Sigmoid colon (tissue), 7 donors: ENCODE measurements around the gene TIA1. TPM values are rescaled to one million over a fixed set of nuclear protein-coding genes. Genes with fewer than 3 reads are reported as not detected.

Experiments
- DNase-seq: peaks from one replicate; pipeline ENCODE4 v3.0.0-alpha.2; 2019
- H3K27ac ChIP-seq, 4 donors: fragments of 200-600 bp; sonication (generic); one replicate each; pipeline ENCODE4 v1.5.1; 2016 to 2019; ENCODE audit warnings: mild to moderate bottlenecking in 1 of 4
- H3K27me3 ChIP-seq, 3 donors: fragments of 200-600 bp; sonication (generic); one replicate each; pipeline ENCODE4 v1.5.1; 2019; ENCODE audit warnings: mild to moderate bottlenecking in 1 of 3
- H3K36me3 ChIP-seq, 4 donors: fragments of 200-600 bp; sonication (generic); one replicate each; pipeline ENCODE4 v1.5.1; 2016 to 2019
- H3K4me1 ChIP-seq, 4 donors: fragments of 200-600 bp; sonication (generic); one replicate each; pipeline ENCODE4 v1.5.1; 2017 to 2019
- H3K4me3 ChIP-seq, 4 donors: fragments of 200-600 bp; sonication (generic); one replicate each; pipeline ENCODE4 v1.5.1; 2017 to 2019; ENCODE audit warnings: mild to moderate bottlenecking in 2 of 4, moderate library complexity in 1 of 4
- H3K9me3 ChIP-seq, 4 donors: fragments of 200-600 bp in 3 of 4; sonication (generic) in 3 of 4; one replicate each; pipeline versions ENCODE4 v1.5.1 to v1.6.1; 2013 to 2019
- EP300 ChIP-seq, 4 donors: sonication (generic); formaldehyde crosslinking; IDR thresholded peaks; one replicate each; pipeline ENCODE4 v1.6.1; 2017; ENCODE audit warnings: antibody characterized with exemption in 4 of 4
- POLR2A ChIP-seq, 2 donors: fragments of 450-650 bp; IDR thresholded peaks; one replicate each; pipeline ENCODE4 v1.6.1; 2016; ENCODE audit warnings: antibody characterized with exemption in 2 of 2, mild to moderate bottlenecking in 2 of 2, moderate library complexity in 2 of 2
- POLR2AphosphoS5 ChIP-seq, 4 donors: sonication (generic); formaldehyde crosslinking; IDR thresholded peaks; one replicate each; pipeline ENCODE4 v1.6.1; 2017; ENCODE audit warnings: antibody characterized with exemption in 4 of 4
- WGBS, 2 donors: extraction: QIAGEN DNeasy Blood & Tissue Kit; methylation state at CpG; one replicate each; pipeline ENCODE4 v1.1.7; 2013; 5-methylcytosine and 5-hydroxymethylcytosine counted together
- intact Hi-C: fragments of 100-400 bp; cut with DNase I; formaldehyde crosslinking; loops from one replicate; pipeline ENCODE4 v1.15.1; 2023
- polyA plus RNA-seq, 3 donors: library from polyadenylated mRNA; stranded (reverse); fragments of 200-250 nt; gene quantifications; one replicate each; pipeline ENCODE4 v1.2.3, GENCODE V29; 2013
- total RNA-seq, 4 donors: library from RNA; depleted of rRNA; stranded (reverse); fragments of >200 nt; gene quantifications; one replicate each; pipeline ENCODE4 v1.1.0, GENCODE V29; 2016
- TF ChIP-seq, protein P1 (sequence below), 4 experiments: fragments of 450-650 bp in 3 of 4; fragments of 200-600 bp in 1 of 4; IDR thresholded peaks; one replicate each; pipeline ENCODE4 v1.5.1; 2016 to 2019; ENCODE audit warnings: antibody characterized with exemption in 4 of 4, mild to moderate bottlenecking in 3 of 4, moderate library complexity in 2 of 4
- donor health status: healthy with polysubstance abuse.
- donor health status: Bipolar disorder and iron deficiency.
- donor health status: healthy.

Gene TIA1
- total and polyA plus RNA-seq, 7 donors: 9.7 to 132 (median 94.8) TPM

DNA sequence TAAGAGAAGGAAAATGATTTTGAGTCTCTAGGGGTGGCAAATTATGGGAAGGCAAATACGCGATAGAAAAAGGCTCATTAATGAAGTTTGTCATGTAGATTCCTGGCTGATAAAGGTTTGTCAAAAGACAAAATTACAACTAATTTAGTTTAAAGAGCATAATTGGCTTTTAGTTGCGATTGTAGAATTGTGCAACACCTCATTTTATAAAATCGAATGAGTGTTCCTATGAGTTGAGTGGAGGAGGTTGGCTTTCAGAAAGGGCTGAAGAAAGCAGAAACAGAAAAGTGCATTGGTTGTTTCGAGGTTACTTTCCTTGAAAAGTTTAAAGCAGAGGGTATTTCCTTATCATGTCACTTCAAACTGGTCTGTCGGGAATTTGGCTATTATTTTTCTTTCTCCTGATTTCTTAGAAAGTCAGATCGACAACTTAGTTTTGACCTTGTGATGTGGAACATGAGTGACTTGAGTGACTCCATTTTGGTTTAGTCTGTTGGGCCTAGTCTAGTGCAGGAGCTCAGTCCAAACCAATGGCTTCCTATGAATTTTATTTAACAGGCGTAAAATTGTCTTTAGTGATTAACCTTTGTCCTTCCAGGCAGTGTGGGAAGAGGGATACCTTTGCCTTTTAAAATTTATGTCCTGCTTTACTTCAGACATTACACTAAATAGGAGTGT, 7.3 kb upstream of the TIA1 start:
- H3K36me3 ChIP-seq: peaks cover 0 to 6% (median 0%) of the 10 kb centered on the region in 4 donors
- H3K4me3 ChIP-seq: no peak overlapping the region
- TF ChIP-seq, protein P1, sequence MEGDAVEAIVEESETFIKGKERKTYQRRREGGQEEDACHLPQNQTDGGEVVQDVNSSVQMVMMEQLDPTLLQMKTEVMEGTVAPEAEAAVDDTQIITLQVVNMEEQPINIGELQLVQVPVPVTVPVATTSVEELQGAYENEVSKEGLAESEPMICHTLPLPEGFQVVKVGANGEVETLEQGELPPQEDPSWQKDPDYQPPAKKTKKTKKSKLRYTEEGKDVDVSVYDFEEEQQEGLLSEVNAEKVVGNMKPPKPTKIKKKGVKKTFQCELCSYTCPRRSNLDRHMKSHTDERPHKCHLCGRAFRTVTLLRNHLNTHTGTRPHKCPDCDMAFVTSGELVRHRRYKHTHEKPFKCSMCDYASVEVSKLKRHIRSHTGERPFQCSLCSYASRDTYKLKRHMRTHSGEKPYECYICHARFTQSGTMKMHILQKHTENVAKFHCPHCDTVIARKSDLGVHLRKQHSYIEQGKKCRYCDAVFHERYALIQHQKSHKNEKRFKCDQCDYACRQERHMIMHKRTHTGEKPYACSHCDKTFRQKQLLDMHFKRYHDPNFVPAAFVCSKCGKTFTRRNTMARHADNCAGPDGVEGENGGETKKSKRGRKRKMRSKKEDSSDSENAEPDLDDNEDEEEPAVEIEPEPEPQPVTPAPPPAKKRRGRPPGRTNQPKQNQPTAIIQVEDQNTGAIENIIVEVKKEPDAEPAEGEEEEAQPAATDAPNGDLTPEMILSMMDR (IDR thresholded peaks at IDR 0.05): no peak
- TF ChIP-seq POLR2AphosphoS5 (IDR thresholded peaks at IDR 0.05): no peak
- TF ChIP-seq EP300 (IDR thresholded peaks at IDR 0.05): no peak
- TF ChIP-seq POLR2A (IDR thresholded peaks at IDR 0.05): no peak
- 90 to 95% methylated on average over 8 of the region's 8 CpGs for WGBS, 2 donors
- peaks cover 0 to 26% (median 23%) of the 10 kb centered on the region in 4 donors for H3K4me1 ChIP-seq
- no peaks in the 10 kb centered on the region for H3K27me3 ChIP-seq
- no peak for DNase-seq
- intact Hi-C loops: loop anchor here (5.0 to 10.0 kb wide), 2 partner anchors 37 to 171 kb away; partner anchors contain the start of genes PCBP1 and SNRPG
- no peaks in the 10 kb centered on the region for H3K9me3 ChIP-seq
- no peak overlapping the region for H3K27ac ChIP-seq

DNA sequence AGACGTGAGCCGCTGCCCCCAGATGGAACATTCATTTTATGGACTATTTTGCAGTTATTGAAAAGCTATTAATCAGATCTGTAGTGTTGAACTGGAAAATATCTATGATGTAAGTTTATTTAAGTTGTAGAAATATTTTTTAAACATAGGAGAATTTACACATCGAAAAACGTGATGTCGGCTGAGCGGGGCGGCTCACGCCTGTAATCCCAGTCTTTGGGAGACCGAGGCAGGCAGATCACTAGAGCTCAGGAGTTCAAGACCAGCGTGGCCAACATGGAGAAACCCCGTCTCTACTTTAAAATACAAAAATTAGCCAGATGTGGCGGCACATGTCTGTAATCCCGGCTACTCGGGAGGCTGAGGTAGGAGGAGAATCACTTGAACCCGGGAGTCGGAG, 2.0 kb upstream of the TIA1 start:
- Histone ChIP-seq H3K9me3 (no peaks in the 10 kb centered on the region), H3K27me3 (no peaks in the 10 kb centered on the region), H3K27ac (no peak overlapping the region), H3K4me3 (no peak overlapping the region), H3K4me1 (peaks cover 0 to 24% (median 17%) of the 10 kb centered on the region in 4 donors), H3K36me3 (no peaks in the 10 kb centered on the region)
- TF ChIP-seq POLR2A (IDR thresholded peaks at IDR 0.05): no peak
- intact Hi-C loops: loop anchor here (10.0 kb wide), 1 partner anchor 166 kb away; the partner anchor contains the start of gene PCBP1
- DNase-seq: no peak
- 86 to 87% methylated on average over 16 of the region's 16 CpGs for WGBS, 2 donors

GRCh38 chr2:70247364-70248180, 856 bp downstream of the TIA1 start:
- H3K4me1 ChIP-seq: peaks cover 0 to 44% (median 42%) of the 10 kb centered on the region in 4 donors

GRCh38 chr2:70243806-70244584, 4.4 kb downstream of the TIA1 start:
- no peak overlapping the region for H3K27ac ChIP-seq
- intact Hi-C loops: no loop called here
- H3K4me1 ChIP-seq: peaks cover 0 to 58% (median 43%) of the 10 kb centered on the region in 4 donors
- no peaks in the 10 kb centered on the region for H3K27me3 ChIP-seq
- WGBS, 2 donors: 81 to 85% methylated on average over 5 of the region's 5 CpGs
- H3K4me3 ChIP-seq: no peak overlapping the region
- H3K9me3 ChIP-seq: no peaks in the 10 kb centered on the region
- TF ChIP-seq, protein P1 (IDR thresholded peaks at IDR 0.05): no peak
- TF ChIP-seq POLR2A (IDR thresholded peaks at IDR 0.05): no peak
- TF ChIP-seq EP300 (IDR thresholded peaks at IDR 0.05): no peak
- no peak for TF ChIP-seq POLR2AphosphoS5 (IDR thresholded peaks at IDR 0.05)
- DNase-seq: no peak
- H3K36me3 ChIP-seq: peaks cover 0 to 8% (median 2%) of the 10 kb centered on the region in 4 donors

More at GRCh38 chr2:70247364-70248180, 856 bp downstream of the TIA1 start:
- WGBS, 2 donors: 0% methylated on average over 20 of the region's 20 CpGs
- no peaks in the 10 kb centered on the region for H3K36me3 ChIP-seq
- no peaks in the 10 kb centered on the region for H3K9me3 ChIP-seq
- H3K27me3 ChIP-seq: no peaks in the 10 kb centered on the region
- no peak for DNase-seq
- intact Hi-C loops: loop anchor here (1.0 to 5.0 kb wide), 3 partner anchors 10 to 335 kb away; partner anchors contain the start of gene C2orf42
- H3K27ac ChIP-seq: peak overlapping the region; percentile 93 to 97 (median 95)
- peak overlapping the region; percentile 65 to 93 (median 77) for H3K4me3 ChIP-seq
- TF ChIP-seq POLR2AphosphoS5 (IDR thresholded peaks at IDR 0.05) (no peak), EP300 (IDR thresholded peaks at IDR 0.05) (no peak), POLR2A (IDR thresholded peaks at IDR 0.05) (no peak)
- TF ChIP-seq, protein P1 (IDR thresholded peaks at IDR 0.05): no peak
